HG03460 (cell line): ENCODE results near the gene NKD2.
"Not testable (repeated sequence)": the region's sequence is repeated elsewhere in the genome, so short reads cannot be mapped to it uniquely, and the experiment has no call there.

Experiments used
- ATAC-seq: cut with Tn5 transposase; IDR thresholded peaks from one replicate; pipeline ENCODE4 v1.9.1; 2021; ENCODE audit not compliant: unreplicated experiment

NKD2 gene

DNA sequence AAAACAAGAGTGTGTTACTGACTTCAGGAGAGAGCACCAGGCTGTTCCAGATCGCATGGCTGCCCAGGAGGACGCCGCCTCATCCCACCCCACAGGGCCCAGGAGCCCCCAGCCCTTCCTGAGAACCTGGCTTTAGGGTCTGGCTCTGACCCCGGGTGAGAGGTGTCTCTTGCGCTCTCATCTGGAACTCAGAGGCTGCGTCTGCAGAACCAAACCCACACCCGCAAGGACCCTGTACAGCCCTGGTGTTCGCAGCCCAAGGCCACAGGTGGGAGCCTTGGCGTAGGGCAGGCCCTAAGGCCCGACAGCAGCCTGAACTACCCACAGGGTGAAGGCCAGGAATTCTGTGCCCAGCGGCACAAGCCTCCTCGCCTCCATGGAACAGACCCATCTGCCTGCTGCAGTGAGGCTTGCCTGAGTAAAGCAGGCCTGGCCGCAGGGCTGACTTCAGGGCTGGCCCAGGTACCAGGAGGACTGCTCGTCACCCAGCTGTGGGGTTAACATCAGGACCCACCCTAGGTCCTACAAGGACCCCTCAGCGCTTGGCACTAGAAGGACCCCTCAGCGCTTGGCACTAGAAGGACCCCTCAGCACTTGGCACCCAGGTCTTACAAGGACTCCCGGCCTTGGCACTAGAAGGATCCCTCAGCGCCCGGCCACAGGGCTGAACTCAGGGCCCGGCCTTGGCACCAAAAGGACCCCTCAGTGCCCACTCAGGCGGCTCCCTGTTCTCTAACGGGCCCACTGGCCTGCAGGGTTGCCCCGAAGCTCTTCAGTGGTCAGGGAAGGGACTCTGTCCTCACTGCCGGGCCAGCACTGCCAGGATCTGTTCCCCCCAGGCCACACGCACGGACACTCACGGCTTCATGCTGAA lies 48.2 kb downstream of the NKD2 start:
- no peak for ATAC-seq

GRCh38 chr5:1057485-1058082 lies 49.0 kb downstream of the NKD2 start:
- no peak for ATAC-seq

GRCh38 chr5:1058083-1058945 lies 49.7 kb downstream of the NKD2 start:
- no peak for ATAC-seq

- no peak for ATAC-seq
Measured at GRCh38 chr5:1058988-1059883, 50.6 kb downstream of the NKD2 start.

GRCh38 chr5:1059884-1060263 lies 51.3 kb downstream of the NKD2 start:
- ATAC-seq = no peak

- ATAC-seq = no peak
Measured at GRCh38 chr5:1060535-1060981, 52.0 kb downstream of the NKD2 start.

DNA sequence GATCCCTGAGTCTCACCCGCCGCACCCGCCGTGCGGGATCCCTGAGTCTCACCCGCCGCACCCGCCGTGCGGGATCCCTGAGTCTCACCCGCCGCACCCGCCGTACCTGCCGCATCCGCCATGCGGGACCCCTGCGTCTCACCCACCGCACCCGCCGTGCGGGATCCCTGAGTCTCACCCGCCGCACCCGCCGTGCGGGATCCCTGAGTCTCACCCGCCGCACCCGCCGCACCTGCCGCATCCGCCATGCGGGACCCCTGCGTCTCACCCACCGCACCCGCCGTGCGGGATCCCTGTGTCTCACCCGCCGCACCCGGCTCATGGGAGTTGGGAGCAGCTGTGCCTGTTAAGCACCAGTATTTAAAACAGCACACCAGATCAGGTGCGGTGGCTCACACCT lies 52.7 kb downstream of the NKD2 start:
- ATAC-seq = not testable (repeated sequence)

GRCh38 chr5:1061916-1062315 lies 53.3 kb downstream of the NKD2 start:
- no peak for ATAC-seq

- no peak for ATAC-seq
Measured at GRCh38 chr5:1062761-1063568, 54.4 kb downstream of the NKD2 start.

GRCh38 chr5:1063661-1064382 lies 55.2 kb downstream of the NKD2 start:
- ATAC-seq = no peak

DNA sequence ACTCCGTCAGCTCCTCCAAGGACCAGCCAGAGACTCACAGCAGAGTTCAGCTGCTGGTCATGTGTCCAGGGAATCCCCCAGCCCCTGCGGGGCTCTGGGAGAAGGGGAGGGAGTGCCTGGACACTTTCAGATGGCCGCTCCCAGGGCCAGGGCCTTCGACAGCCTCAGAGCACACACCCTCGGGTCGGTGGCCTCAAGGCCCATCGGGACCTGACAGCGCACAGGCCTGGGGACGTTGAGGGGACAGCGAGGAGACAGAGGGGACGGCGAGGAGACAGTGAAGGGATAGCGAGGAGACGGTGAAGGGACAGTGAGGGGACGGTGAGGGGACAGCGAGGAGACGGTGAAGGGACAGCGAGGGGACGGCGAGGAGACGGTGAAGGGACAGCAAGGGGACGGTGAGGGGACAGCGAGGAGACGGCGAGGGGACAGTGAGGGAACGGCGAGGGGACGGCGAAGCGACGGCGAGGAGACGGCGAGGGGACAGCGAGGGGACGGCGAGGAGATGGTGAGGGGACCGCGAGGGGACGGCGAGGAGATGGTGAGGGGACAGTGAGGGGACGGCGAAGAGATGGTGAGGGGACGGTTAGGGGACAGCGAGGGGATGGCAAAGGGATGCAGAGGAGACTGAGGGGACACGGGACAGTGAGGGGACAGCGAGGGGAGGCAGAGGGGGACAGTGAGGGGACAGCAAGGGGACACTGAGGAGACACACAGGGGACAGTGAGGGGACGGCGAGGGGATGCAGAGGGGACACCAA lies 56.0 kb downstream of the NKD2 start:
- ATAC-seq = no peak

DNA sequence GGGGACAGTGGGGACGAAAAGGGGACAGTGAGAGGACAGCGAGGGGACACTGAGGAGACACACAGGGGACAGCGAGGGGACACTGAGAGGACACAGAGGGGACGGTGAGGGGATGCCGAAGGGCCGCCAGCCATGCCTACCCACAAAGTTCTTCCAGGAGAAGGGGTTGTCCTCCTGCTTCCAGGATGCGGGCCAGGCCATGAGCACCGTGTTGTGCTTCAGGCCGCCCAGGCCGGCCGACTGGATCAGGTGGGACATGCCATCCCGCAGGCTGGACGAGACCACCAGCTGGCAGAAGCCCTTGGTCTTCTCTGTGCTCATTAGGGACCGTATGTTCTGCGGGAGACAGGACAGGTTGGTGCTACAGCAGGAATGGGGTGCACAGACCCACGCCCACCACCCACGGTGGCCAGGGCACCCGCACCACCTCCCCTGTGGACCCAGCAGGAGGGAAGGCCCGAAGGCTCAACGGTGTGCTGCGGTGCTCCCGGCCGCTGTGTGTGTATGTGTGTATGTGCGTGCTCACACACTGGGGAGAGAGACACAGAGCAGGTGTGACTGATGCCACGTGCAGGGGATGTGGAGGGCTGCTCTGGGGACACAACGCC lies 56.6 kb downstream of the NKD2 start:
- ATAC-seq = no peak

- ATAC-seq = no peak
Measured at GRCh38 chr5:1065891-1066650, 57.5 kb downstream of the NKD2 start.

DNA sequence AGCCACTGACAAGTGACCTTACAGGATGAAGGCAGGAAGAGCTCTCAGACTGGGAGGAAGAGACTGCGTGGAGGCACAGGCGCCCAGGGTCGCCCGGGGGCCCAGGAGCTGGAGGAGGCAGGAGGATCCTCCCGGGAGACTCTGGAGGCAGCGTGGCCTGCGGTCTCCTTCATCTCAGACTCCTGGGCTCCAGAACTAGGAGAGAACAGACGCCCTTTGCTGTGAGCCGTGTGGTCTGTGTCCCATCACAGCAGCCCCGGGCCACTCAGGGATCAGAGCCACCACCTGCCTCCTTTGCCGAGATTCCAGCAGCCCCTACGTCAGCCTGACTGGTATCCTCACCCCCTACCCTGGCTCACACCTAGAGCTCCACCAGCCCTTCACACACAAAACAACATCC lies 58.1 kb downstream of the NKD2 start:
- ATAC-seq = no peak

- no peak for ATAC-seq
Measured at GRCh38 chr5:1067141-1068121, 58.8 kb downstream of the NKD2 start.
